ENCODE data around the gene CDC42EP5.

DNA sequence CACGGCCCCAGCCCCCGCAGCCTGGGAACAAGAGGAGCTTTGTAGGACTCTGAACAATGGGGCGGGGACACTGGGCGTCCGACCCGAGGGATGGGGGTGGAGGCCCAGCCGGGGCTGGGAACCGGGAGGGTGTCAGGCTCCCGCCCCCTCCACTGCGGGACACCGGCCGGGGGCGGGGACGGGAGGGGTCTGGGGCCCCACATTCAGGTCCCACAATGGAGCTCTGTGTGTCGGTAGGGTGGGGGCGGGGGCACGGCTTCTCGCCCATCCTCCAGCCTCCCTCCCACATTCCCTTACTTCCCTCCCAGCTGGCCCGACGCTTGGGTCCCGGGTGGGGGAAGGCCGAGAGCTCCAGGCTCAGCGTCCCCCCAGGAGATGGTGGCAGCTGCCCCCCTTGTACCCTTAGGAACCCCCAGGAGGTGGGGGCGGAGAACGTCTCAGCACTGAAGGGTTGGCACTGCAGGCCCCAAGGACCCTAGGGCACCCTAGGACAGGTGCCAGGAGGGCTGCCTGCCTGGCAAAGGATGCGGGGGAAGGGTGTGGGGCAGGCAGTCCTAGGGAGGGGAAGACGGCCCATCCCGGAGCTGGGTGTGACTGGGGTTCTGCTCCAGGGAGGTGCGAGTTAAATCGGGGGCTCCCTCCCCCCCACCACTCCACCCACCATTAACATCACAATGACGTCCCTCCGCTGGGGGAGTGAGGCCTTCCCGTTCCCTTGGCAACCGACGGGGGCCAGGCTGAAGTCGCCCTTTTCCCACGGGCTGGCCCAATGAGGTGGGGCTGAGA lies 52.5 kb downstream of the CDC42EP5 start:
- TF ChIP-seq, protein P1, sequence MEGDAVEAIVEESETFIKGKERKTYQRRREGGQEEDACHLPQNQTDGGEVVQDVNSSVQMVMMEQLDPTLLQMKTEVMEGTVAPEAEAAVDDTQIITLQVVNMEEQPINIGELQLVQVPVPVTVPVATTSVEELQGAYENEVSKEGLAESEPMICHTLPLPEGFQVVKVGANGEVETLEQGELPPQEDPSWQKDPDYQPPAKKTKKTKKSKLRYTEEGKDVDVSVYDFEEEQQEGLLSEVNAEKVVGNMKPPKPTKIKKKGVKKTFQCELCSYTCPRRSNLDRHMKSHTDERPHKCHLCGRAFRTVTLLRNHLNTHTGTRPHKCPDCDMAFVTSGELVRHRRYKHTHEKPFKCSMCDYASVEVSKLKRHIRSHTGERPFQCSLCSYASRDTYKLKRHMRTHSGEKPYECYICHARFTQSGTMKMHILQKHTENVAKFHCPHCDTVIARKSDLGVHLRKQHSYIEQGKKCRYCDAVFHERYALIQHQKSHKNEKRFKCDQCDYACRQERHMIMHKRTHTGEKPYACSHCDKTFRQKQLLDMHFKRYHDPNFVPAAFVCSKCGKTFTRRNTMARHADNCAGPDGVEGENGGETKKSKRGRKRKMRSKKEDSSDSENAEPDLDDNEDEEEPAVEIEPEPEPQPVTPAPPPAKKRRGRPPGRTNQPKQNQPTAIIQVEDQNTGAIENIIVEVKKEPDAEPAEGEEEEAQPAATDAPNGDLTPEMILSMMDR (conservative IDR thresholded peaks at IDR 0.05; ENCODE audit: low read length) = no peak
- TF ChIP-seq EZH2phosphoT487 (IDR thresholded peaks at IDR 0.05; ENCODE audit: borderline replicate concordance, low read depth, low read length) = no peak

Data from OCI-LY7 (cell line).